ENCODE results near the gene ZSWIM1.

ZSWIM1 gene

GRCh38 chr20:45880988-45881788 lies at the start of gene ZSWIM1:
Gene ZSWIM1 (plus strand): TSS chr20:45881227. CDS start chr20:45882593, 1,366 bp downstream.
- peak; percentile 99 for DNase-seq

- peak; percentile 62 for DNase-seq
Observed at GRCh38 chr20:45832619-45833018, 48.4 kb upstream of the ZSWIM1 start.

- peak; percentile 39 for DNase-seq
Observed at GRCh38 chr20:45833030-45833882, 47.8 kb upstream of the ZSWIM1 start, which contains the start of gene SNX21. Gene SNX21 (plus strand): TSS chr20:45833799. CDS start chr20:45833920, 121 bp downstream.

GRCh38 chr20:45833883-45834796 lies 46.9 kb upstream of the ZSWIM1 start:
- no peak for DNase-seq

- no peak for DNase-seq
Observed at GRCh38 chr20:45834797-45835161, 46.2 kb upstream of the ZSWIM1 start.

GRCh38 chr20:45835329-45835765 lies 45.7 kb upstream of the ZSWIM1 start:
- DNase-seq = peak; percentile 63

GRCh38 chr20:45835825-45836224 lies 45.2 kb upstream of the ZSWIM1 start:
- no peak for DNase-seq

- peak; percentile 78 for DNase-seq
Observed at GRCh38 chr20:45836841-45837240, 44.2 kb upstream of the ZSWIM1 start.

GRCh38 chr20:45840700-45841198 lies 40.3 kb upstream of the ZSWIM1 start:
- DNase-seq = no peak

GRCh38 chr20:45841407-45842129 lies 39.5 kb upstream of the ZSWIM1 start:
- DNase-seq = no peak

- peak; percentile 56 for DNase-seq
Observed at GRCh38 chr20:45842169-45842812, 38.7 kb upstream of the ZSWIM1 start.

- no peak for DNase-seq
Observed at GRCh38 chr20:45843506-45843905, 37.5 kb upstream of the ZSWIM1 start.

- no peak for DNase-seq
Observed at GRCh38 chr20:45845452-45845851, 35.6 kb upstream of the ZSWIM1 start.

- no peak for DNase-seq
Observed at GRCh38 chr20:45848421-45848820, 32.6 kb upstream of the ZSWIM1 start.

GRCh38 chr20:45848969-45849582 lies 32.0 kb upstream of the ZSWIM1 start:
- no peak for DNase-seq

- no peak for DNase-seq
Observed at GRCh38 chr20:45850238-45850637, 30.8 kb upstream of the ZSWIM1 start.

- DNase-seq = peak; percentile 81
Observed at GRCh38 chr20:45850926-45851325, 30.1 kb upstream of the ZSWIM1 start.

GRCh38 chr20:45851501-45851900 lies 29.5 kb upstream of the ZSWIM1 start:
- DNase-seq = no peak

- DNase-seq = peak; percentile 68
Observed at GRCh38 chr20:45852326-45852725, 28.7 kb upstream of the ZSWIM1 start.

GRCh38 chr20:45853484-45853883 lies 27.5 kb upstream of the ZSWIM1 start:
- DNase-seq = no peak

Measured in hematopoietic multipotent progenitor cell treated with erythropoietin and hydrocortisone succinate and interleukin-3 and kit ligand, for 4 days (in vitro differentiated cells).